ES-I3 (cell line): ENCODE results near the gene SASH3.

Source experiments
- H3K36me3 ChIP-seq: 2 replicates; pipeline ENCODE4 v1.6.1; 2013; ENCODE audit warnings: mild to moderate bottlenecking, low read length, control low read depth, moderate library complexity; ENCODE audit not compliant: insufficient read depth
- H3K4me1 ChIP-seq: 2 replicates; pipeline ENCODE4 v1.6.1; 2013; ENCODE audit warnings: mild to moderate bottlenecking, control low read depth, low read length; ENCODE audit not compliant: insufficient read depth
- H3K9ac ChIP-seq: 2 replicates; pipeline ENCODE4 v1.6.1; 2013; ENCODE audit warnings: low read depth, mild to moderate bottlenecking, low read length, moderate library complexity
- H3K9me3 ChIP-seq: 2 replicates; pipeline ENCODE4 v1.6.1; 2013; ENCODE audit warnings: mild to moderate bottlenecking, low read length, moderate library complexity; ENCODE audit not compliant: control insufficient read depth, insufficient read depth

Gene SASH3

GRCh38 chrX:129748305-129748704 is 31.4 kb upstream of the SASH3 start:
- Histone ChIP-seq H3K9ac (no peak overlapping the region), H3K9me3 (no peaks in the 10 kb centered on the region), H3K4me1 (peaks cover 26% of the 10 kb centered on the region), H3K36me3 (no peaks in the 10 kb centered on the region)

GRCh38 chrX:129749069-129749468 is 30.7 kb upstream of the SASH3 start:
- Histone ChIP-seq H3K4me1 (peaks cover 26% of the 10 kb centered on the region), H3K9me3 (no peaks in the 10 kb centered on the region), H3K9ac (no peak overlapping the region), H3K36me3 (no peaks in the 10 kb centered on the region)

GRCh38 chrX:129750971-129751370 is 28.8 kb upstream of the SASH3 start:
- H3K4me1 ChIP-seq: peaks cover 32% of the 10 kb centered on the region
- no peak overlapping the region for H3K9ac ChIP-seq
- no peaks in the 10 kb centered on the region for H3K9me3 ChIP-seq
- H3K36me3 ChIP-seq: no peaks in the 10 kb centered on the region

- Histone ChIP-seq H3K9ac (no peak overlapping the region; the same call in 1 of the 2 replicates), H3K4me1 (peaks cover 9% of the 10 kb centered on the region; the same call in 1 of the 2 replicates), H3K9me3 (no peaks in the 10 kb centered on the region), H3K36me3 (no peaks in the 10 kb centered on the region)
These were observed 25.4 kb upstream of the SASH3 start for GRCh38 chrX:129754056-129755024.

GRCh38 chrX:129755779-129756650 is 23.7 kb upstream of the SASH3 start:
- peaks cover 9% of the 10 kb centered on the region; the same call in 1 of the 2 replicates for H3K4me1 ChIP-seq
- H3K9me3 ChIP-seq: no peaks in the 10 kb centered on the region
- H3K36me3 ChIP-seq: no peaks in the 10 kb centered on the region
- no peak overlapping the region for H3K9ac ChIP-seq

- Histone ChIP-seq H3K36me3 (no peaks in the 10 kb centered on the region), H3K4me1 (peaks cover 3% of the 10 kb centered on the region; the same call in 1 of the 2 replicates), H3K9ac (no peak overlapping the region), H3K9me3 (no peaks in the 10 kb centered on the region)
These were observed 20.1 kb upstream of the SASH3 start for GRCh38 chrX:129759576-129760061.

- peaks cover 3% of the 10 kb centered on the region; the same call in 1 of the 2 replicates for H3K4me1 ChIP-seq
- H3K9ac ChIP-seq: no peak overlapping the region
- H3K9me3 ChIP-seq: no peaks in the 10 kb centered on the region
- no peaks in the 10 kb centered on the region for H3K36me3 ChIP-seq
These were observed 19.6 kb upstream of the SASH3 start for GRCh38 chrX:129760155-129760554.

- Histone ChIP-seq H3K9me3 (no peaks in the 10 kb centered on the region), H3K9ac (no peak overlapping the region), H3K4me1 (peaks cover 3% of the 10 kb centered on the region; the same call in 1 of the 2 replicates), H3K36me3 (no peaks in the 10 kb centered on the region)
These were observed 18.8 kb upstream of the SASH3 start for GRCh38 chrX:129760981-129761380.

- no peaks in the 10 kb centered on the region for H3K36me3 ChIP-seq
- no peak overlapping the region for H3K9ac ChIP-seq
- H3K9me3 ChIP-seq: no peaks in the 10 kb centered on the region
- no peaks in the 10 kb centered on the region; the same call in 1 of the 2 replicates for H3K4me1 ChIP-seq
These were observed 18.2 kb upstream of the SASH3 start for GRCh38 chrX:129761596-129761995.

- Histone ChIP-seq H3K4me1 (no peaks in the 10 kb centered on the region), H3K9me3 (no peaks in the 10 kb centered on the region), H3K9ac (no peak overlapping the region), H3K36me3 (no peaks in the 10 kb centered on the region)
These were observed 17.3 kb upstream of the SASH3 start for GRCh38 chrX:129762448-129762847.

- Histone ChIP-seq H3K9ac (no peak overlapping the region), H3K9me3 (no peaks in the 10 kb centered on the region), H3K4me1 (no peaks in the 10 kb centered on the region), H3K36me3 (no peaks in the 10 kb centered on the region)
These were observed 16.1 kb upstream of the SASH3 start for GRCh38 chrX:129763666-129764065.

GRCh38 chrX:129768186-129768585 is 11.6 kb upstream of the SASH3 start:
- H3K9ac ChIP-seq: no peak overlapping the region
- H3K4me1 ChIP-seq: peaks cover 13% of the 10 kb centered on the region; the same call in 1 of the 2 replicates

GRCh38 chrX:129768586-129769466 is 10.9 kb upstream of the SASH3 start:
- Histone ChIP-seq H3K9me3 (no peaks in the 10 kb centered on the region), H3K36me3 (no peaks in the 10 kb centered on the region; the same call in 1 of the 2 replicates), H3K4me1 (peaks cover 17% of the 10 kb centered on the region), H3K9ac (no peak overlapping the region)

More at GRCh38 chrX:129768186-129768585, 11.6 kb upstream of the SASH3 start:
- no peaks in the 10 kb centered on the region; the same call in 1 of the 2 replicates for H3K36me3 ChIP-seq
- H3K9me3 ChIP-seq: no peaks in the 10 kb centered on the region
